ENCODE measurements around the gene AFAP1L2. TPM values are rescaled to one million over a fixed set of nuclear protein-coding genes. Genes with fewer than 3 reads are reported as not detected.

Gene AFAP1L2
- total RNA-seq, 1 donor from 2014 or later = 4.8 TPM

- H3K4me2 ChIP-seq = no peak overlapping the region
- H3K36me3 ChIP-seq = no peaks in the 10 kb centered on the region
- no peak overlapping the region for H3K27ac ChIP-seq
- H3K27ac Mint-ChIP-seq = no peak overlapping the region
- no peaks in the 10 kb centered on the region for H3K79me2 ChIP-seq (ENCODE audit: low read depth)
- peaks cover 4% of the 10 kb centered on the region for H3K27me3 Mint-ChIP-seq (ENCODE audit: insufficient read depth, low read depth)
- no peaks in the 10 kb centered on the region for H4K20me1 ChIP-seq (ENCODE audit: low read depth)
- H3F3A ChIP-seq (ENCODE audit: low read depth) = no peaks in the 10 kb centered on the region
- H3K4me3 ChIP-seq = no peak overlapping the region
- no peaks in the 10 kb centered on the region for H3K9me3 Mint-ChIP-seq
- no peaks in the 10 kb centered on the region for H3K4me1 ChIP-seq
- no peak overlapping the region for H3K9ac ChIP-seq
- TF ChIP-seq EZH2 (IDR thresholded peaks at IDR 0.05) (no peak), EZH2phosphoT487 (IDR thresholded peaks at IDR 0.05) (no peak), CTCF (IDR thresholded peaks at IDR 0.05) (no peak)
- H3K4me1 Mint-ChIP-seq = peaks cover 2% of the 10 kb centered on the region
- H2AFZ ChIP-seq (replicated peaks) = no peak overlapping the region
- DNase-seq (ENCODE audit: low spot score) = no peak
- no peaks in the 10 kb centered on the region for H3K36me3 Mint-ChIP-seq
- H3K9me3 ChIP-seq (ENCODE audit: low read depth) = no peaks in the 10 kb centered on the region
- no peak overlapping the region for H3K4me3 Mint-ChIP-seq
- H3K27me3 ChIP-seq = no peaks in the 10 kb centered on the region
Measured at GRCh38 chr10:114283535-114284234, 120.6 kb downstream of the AFAP1L2 start.

GRCh38 chr10:114283091-114283490 lies 121.2 kb downstream of the AFAP1L2 start:
- Histone ChIP-seq H3K4me1 (no peaks in the 10 kb centered on the region), H3K27me3 (no peaks in the 10 kb centered on the region), H3K4me3 (no peak overlapping the region), H3K9ac (no peak overlapping the region), H4K20me1 (ENCODE audit: low read depth) (no peaks in the 10 kb centered on the region), H3K4me2 (no peak overlapping the region), H3K36me3 (no peaks in the 10 kb centered on the region), H2AFZ (replicated peaks) (no peak overlapping the region), H3K9me3 (ENCODE audit: low read depth) (no peaks in the 10 kb centered on the region), H3K79me2 (ENCODE audit: low read depth) (no peaks in the 10 kb centered on the region), H3F3A (ENCODE audit: low read depth) (no peaks in the 10 kb centered on the region), H3K27ac (no peak overlapping the region)
- no peak for TF ChIP-seq CTCF (IDR thresholded peaks at IDR 0.05)
- TF ChIP-seq EZH2 (IDR thresholded peaks at IDR 0.05) = no peak
- no peak for TF ChIP-seq EZH2phosphoT487 (IDR thresholded peaks at IDR 0.05)
- Mint-ChIP-seq H3K36me3 (no peaks in the 10 kb centered on the region), H3K4me3 (no peak overlapping the region), H3K4me1 (peaks cover 2% of the 10 kb centered on the region), H3K27me3 (ENCODE audit: insufficient read depth, low read depth) (peaks cover 5% of the 10 kb centered on the region), H3K27ac (no peak overlapping the region), H3K9me3 (no peaks in the 10 kb centered on the region)
- DNase-seq (ENCODE audit: low spot score) = no peak

- Mint-ChIP-seq H3K9me3 (no peaks in the 10 kb centered on the region), H3K4me1 (peaks cover 2% of the 10 kb centered on the region), H3K27me3 (ENCODE audit: insufficient read depth, low read depth) (peaks cover 5% of the 10 kb centered on the region), H3K27ac (no peak overlapping the region), H3K36me3 (no peaks in the 10 kb centered on the region), H3K4me3 (no peak overlapping the region)
- TF ChIP-seq EZH2phosphoT487 (IDR thresholded peaks at IDR 0.05) (no peak), CTCF (IDR thresholded peaks at IDR 0.05) (no peak), EZH2 (IDR thresholded peaks at IDR 0.05) (no peak)
- Histone ChIP-seq H3F3A (ENCODE audit: low read depth) (no peaks in the 10 kb centered on the region), H3K4me3 (no peak overlapping the region), H2AFZ (replicated peaks) (no peak overlapping the region), H3K9me3 (ENCODE audit: low read depth) (no peaks in the 10 kb centered on the region), H3K9ac (no peak overlapping the region), H3K79me2 (ENCODE audit: low read depth) (no peaks in the 10 kb centered on the region), H3K27me3 (no peaks in the 10 kb centered on the region), H4K20me1 (ENCODE audit: low read depth) (no peaks in the 10 kb centered on the region), H3K36me3 (no peaks in the 10 kb centered on the region), H3K4me2 (no peak overlapping the region), H3K27ac (no peak overlapping the region), H3K4me1 (no peaks in the 10 kb centered on the region)
- DNase-seq (ENCODE audit: low spot score) = no peak
Measured at GRCh38 chr10:114282526-114282925, 121.8 kb downstream of the AFAP1L2 start.

Measured in neural progenitor cell (in vitro differentiated cells).